ENCODE results near the gene RPS21.

The RPS21 gene

GRCh38 chr20:62394248-62395245, 7.6 kb downstream of the RPS21 start:
- TF ChIP-seq POLR2AphosphoS5 (IDR thresholded peaks at IDR 0.05; ENCODE audit: low read depth, low read length) = no peak
- no peak for TF ChIP-seq SIN3A (IDR thresholded peaks at IDR 0.05; ENCODE audit: borderline replicate concordance, insufficient read depth, low read length)
- TF ChIP-seq FOXP2 (optimal IDR thresholded peaks at IDR 0.05; ENCODE audit: borderline replicate concordance, extremely low read depth, extremely low read length, insufficient read depth) = no peak
- TF ChIP-seq TAF1 (IDR thresholded peaks at IDR 0.05; ENCODE audit: borderline replicate concordance, insufficient read depth, low read length) = no peak
- TF ChIP-seq REST (IDR thresholded peaks at IDR 0.05; ENCODE audit: insufficient read depth in 1 of 2, low read depth in 2 of 2, low read length in 2 of 2) = no peak

GRCh38 chr20:62395311-62396242, 8.7 kb downstream of the RPS21 start:
- TF ChIP-seq SIN3A (IDR thresholded peaks at IDR 0.05; ENCODE audit: borderline replicate concordance, insufficient read depth, low read length) (no peak), POLR2AphosphoS5 (IDR thresholded peaks at IDR 0.05; ENCODE audit: low read depth, low read length) (no peak), REST (IDR thresholded peaks at IDR 0.05; ENCODE audit: insufficient read depth in 1 of 2, low read depth in 2 of 2, low read length in 2 of 2) (no peak), TAF1 (IDR thresholded peaks at IDR 0.05; ENCODE audit: borderline replicate concordance, insufficient read depth, low read length) (no peak), FOXP2 (optimal IDR thresholded peaks at IDR 0.05; ENCODE audit: borderline replicate concordance, extremely low read depth, extremely low read length, insufficient read depth) (no peak)

- no peak for TF ChIP-seq TAF1 (IDR thresholded peaks at IDR 0.05; ENCODE audit: borderline replicate concordance, insufficient read depth, low read length)
- TF ChIP-seq SIN3A (IDR thresholded peaks at IDR 0.05; ENCODE audit: borderline replicate concordance, insufficient read depth, low read length) = no peak
- no peak for TF ChIP-seq FOXP2 (optimal IDR thresholded peaks at IDR 0.05; ENCODE audit: borderline replicate concordance, extremely low read depth, extremely low read length, insufficient read depth)
- TF ChIP-seq REST (IDR thresholded peaks at IDR 0.05; ENCODE audit: insufficient read depth in 1 of 2, low read depth in 2 of 2, low read length in 2 of 2) = no peak
- no peak for TF ChIP-seq POLR2AphosphoS5 (IDR thresholded peaks at IDR 0.05; ENCODE audit: low read depth, low read length)
Measured at GRCh38 chr20:62396367-62397239, 9.7 kb downstream of the RPS21 start.

DNA sequence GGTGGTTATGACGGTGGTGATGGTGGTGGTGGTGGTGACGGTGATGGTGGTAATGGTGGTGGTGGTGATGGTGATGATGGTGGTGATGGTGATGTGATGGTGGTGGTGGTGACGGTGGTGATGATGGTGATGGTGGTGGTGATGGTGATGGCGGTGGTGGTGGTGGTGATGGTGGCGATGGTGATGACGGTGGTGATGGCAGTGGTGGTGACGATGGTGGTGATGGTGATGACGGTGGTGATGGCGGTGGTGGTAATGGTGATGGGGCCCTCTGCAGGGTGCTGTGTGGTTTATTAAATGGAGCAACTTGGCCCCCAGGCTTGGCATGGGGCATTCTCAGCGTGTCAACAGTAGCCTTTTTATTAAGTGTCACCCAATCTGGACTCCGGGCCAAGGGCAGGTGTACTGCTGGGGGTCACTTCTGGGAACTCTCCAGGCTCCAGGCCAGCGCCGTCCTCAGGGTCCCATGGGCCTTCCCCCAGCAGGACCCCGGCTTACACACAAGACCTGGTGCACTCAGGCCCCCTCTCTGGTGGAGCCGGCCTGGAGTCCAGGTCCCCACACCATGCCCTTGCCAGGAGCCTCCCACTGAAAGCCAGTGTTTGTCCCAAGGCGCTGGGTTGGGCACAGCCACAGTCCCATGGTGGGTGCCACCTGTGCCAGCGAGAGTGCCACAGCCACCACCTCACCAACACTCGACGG, 11.4 kb downstream of the RPS21 start:
- TF ChIP-seq SIN3A (IDR thresholded peaks at IDR 0.05; ENCODE audit: borderline replicate concordance, insufficient read depth, low read length) (no peak), FOXP2 (optimal IDR thresholded peaks at IDR 0.05; ENCODE audit: borderline replicate concordance, extremely low read depth, extremely low read length, insufficient read depth) (no peak), REST (IDR thresholded peaks at IDR 0.05; ENCODE audit: insufficient read depth in 1 of 2, low read depth in 2 of 2, low read length in 2 of 2) (no peak), TAF1 (IDR thresholded peaks at IDR 0.05; ENCODE audit: borderline replicate concordance, insufficient read depth, low read length) (no peak), POLR2AphosphoS5 (IDR thresholded peaks at IDR 0.05; ENCODE audit: low read depth, low read length) (no peak)

Data from PFSK-1 (cell line).